ENCODE results near the gene CREB3. TPM values are rescaled to one million over a fixed set of nuclear protein-coding genes. Genes with fewer than 3 reads are reported as not detected.

CREB3 gene
- total RNA-seq, 1 experiment from 2014 or later = 29.1 TPM

DNA sequence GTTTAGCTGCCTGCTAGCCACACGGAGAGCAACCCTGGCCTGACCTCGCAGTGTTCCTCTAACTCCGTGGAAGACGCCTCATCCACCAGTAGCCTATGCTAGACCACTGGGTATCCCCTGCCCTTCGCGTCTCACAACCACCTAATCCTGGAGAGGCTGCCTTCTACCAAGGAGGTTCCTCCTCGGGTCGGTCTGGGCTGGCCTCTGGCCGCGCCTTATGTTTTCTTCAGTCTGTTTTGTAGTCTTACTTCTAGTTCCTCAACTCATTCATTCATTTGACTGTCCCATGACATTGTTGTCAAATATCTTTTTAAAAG lies 41.2 kb upstream of the CREB3 start:
- peak overlapping the region; percentile 77 for H3K4me3 ChIP-seq (ENCODE audit: low read depth, low read length, poor library complexity, severe bottlenecking)
- BruUV-seq (replicated peaks) = no TSS peak
- ChIA-PET POLR2A (ENCODE audit: low non-redundant PET) (interaction anchor here (0.5 to 0.8 kb wide), 4 partner anchors 78 to 952 kb away, joined by 3 to 7 read pairs (median 4); no protein-coding TSS in a partner anchor), CTCF (interaction anchor here (0.7 kb wide), 1 partner anchor 88 kb away, joined by 4 read pairs; no protein-coding TSS in a partner anchor)
- TF ChIP-seq, protein P1, sequence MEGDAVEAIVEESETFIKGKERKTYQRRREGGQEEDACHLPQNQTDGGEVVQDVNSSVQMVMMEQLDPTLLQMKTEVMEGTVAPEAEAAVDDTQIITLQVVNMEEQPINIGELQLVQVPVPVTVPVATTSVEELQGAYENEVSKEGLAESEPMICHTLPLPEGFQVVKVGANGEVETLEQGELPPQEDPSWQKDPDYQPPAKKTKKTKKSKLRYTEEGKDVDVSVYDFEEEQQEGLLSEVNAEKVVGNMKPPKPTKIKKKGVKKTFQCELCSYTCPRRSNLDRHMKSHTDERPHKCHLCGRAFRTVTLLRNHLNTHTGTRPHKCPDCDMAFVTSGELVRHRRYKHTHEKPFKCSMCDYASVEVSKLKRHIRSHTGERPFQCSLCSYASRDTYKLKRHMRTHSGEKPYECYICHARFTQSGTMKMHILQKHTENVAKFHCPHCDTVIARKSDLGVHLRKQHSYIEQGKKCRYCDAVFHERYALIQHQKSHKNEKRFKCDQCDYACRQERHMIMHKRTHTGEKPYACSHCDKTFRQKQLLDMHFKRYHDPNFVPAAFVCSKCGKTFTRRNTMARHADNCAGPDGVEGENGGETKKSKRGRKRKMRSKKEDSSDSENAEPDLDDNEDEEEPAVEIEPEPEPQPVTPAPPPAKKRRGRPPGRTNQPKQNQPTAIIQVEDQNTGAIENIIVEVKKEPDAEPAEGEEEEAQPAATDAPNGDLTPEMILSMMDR (conservative IDR thresholded peaks at IDR 0.05; ENCODE audit: low read depth, low read length) = no peak
- no peak for TF ChIP-seq EZH2 (IDR thresholded peaks at IDR 0.05; ENCODE audit: borderline replicate concordance, low read depth, low read length, poor library complexity, severe bottlenecking)
- no peaks in the 10 kb centered on the region for H3K9me3 ChIP-seq (ENCODE audit: low read depth, low read length, poor library complexity, severe bottlenecking)
- H3K27me3 ChIP-seq (replicated peaks; ENCODE audit: insufficient read depth, low read depth, low read length, poor library complexity) = no peaks in the 10 kb centered on the region
- DNase-seq (ENCODE audit: low spot score) = no peak
- peaks cover 25% of the 10 kb centered on the region for H3K4me1 ChIP-seq (ENCODE audit: insufficient read depth, low read length, poor library complexity, severe bottlenecking)
- H3K27ac ChIP-seq (ENCODE audit: low read depth, low read length, poor library complexity, severe bottlenecking) = peak overlapping the region; percentile 92
- peaks cover 4% of the 10 kb centered on the region for H3K36me3 ChIP-seq (ENCODE audit: insufficient read depth, low read length, poor library complexity, severe bottlenecking)
- intact Hi-C loops (cut with micrococcal nuclease; ENCODE audit: unreplicated experiment) = no loop called here

DNA sequence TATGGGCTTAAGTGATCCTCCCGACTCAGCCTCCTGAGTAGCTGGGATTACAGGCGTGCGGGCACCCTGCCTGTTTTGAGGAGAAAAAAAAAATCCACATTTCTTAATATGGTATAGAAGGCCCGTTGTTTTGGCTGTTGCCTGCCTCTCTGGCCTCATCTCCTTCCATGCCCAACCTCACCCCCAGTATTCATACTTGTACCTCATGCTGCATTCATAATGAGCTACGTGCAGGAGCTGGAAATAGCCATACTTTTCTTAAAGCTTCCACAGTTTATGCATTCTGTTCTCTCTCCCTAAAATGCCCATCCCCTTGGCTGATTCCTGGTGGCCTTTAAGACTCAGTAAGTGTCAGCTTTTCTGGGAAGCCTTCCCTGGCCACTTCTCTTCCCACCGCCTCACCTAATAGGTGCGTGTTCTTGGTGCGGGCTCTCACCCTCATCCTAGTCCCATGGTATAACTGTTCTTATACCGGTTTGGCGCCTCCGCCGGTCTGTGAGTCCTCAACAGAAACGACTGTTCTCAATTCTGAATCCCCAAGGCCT lies 40.6 kb upstream of the CREB3 start:
- no peak overlapping the region for H3K4me3 ChIP-seq (ENCODE audit: low read depth, low read length, poor library complexity, severe bottlenecking)

GRCh38 chr9:35695943-35696401 lies 36.5 kb upstream of the CREB3 start:
- Histone ChIP-seq H3K4me3 (ENCODE audit: low read depth, low read length, poor library complexity, severe bottlenecking) (no peak overlapping the region), H3K9me3 (ENCODE audit: low read depth, low read length, poor library complexity, severe bottlenecking) (no peaks in the 10 kb centered on the region), H3K4me1 (ENCODE audit: insufficient read depth, low read length, poor library complexity, severe bottlenecking) (no peaks in the 10 kb centered on the region), H3K27ac (ENCODE audit: low read depth, low read length, poor library complexity, severe bottlenecking) (no peak overlapping the region), H3K27me3 (replicated peaks; ENCODE audit: insufficient read depth, low read depth, low read length, poor library complexity) (no peaks in the 10 kb centered on the region), H3K36me3 (ENCODE audit: insufficient read depth, low read length, poor library complexity, severe bottlenecking) (peaks cover 44% of the 10 kb centered on the region)
- TF ChIP-seq EZH2 (IDR thresholded peaks at IDR 0.05; ENCODE audit: borderline replicate concordance, low read depth, low read length, poor library complexity, severe bottlenecking) = no peak
- TF ChIP-seq, protein P1 (conservative IDR thresholded peaks at IDR 0.05; ENCODE audit: low read depth, low read length) = no peak
- ChIA-PET POLR2A (ENCODE audit: low non-redundant PET) (no interaction called here), CTCF (interaction anchor here (0.7 to 1.5 kb wide), 8 partner anchors 8 to 660 kb away, joined by 3 to 8 read pairs (median 6); partner anchors contain the start of genes ARHGEF39, CCDC107, CREB3 and RMRP)
- intact Hi-C loops (cut with micrococcal nuclease; ENCODE audit: unreplicated experiment) = no loop called here
- DNase-seq (ENCODE audit: low spot score) = no peak
- BruUV-seq (replicated peaks) = no TSS peak

More for the DNA sequence above, 40.6 kb upstream of the CREB3 start:
- H3K4me1 ChIP-seq (ENCODE audit: insufficient read depth, low read length, poor library complexity, severe bottlenecking) = peaks cover 25% of the 10 kb centered on the region
- TF ChIP-seq EZH2 (IDR thresholded peaks at IDR 0.05; ENCODE audit: borderline replicate concordance, low read depth, low read length, poor library complexity, severe bottlenecking) = no peak
- TF ChIP-seq, protein P1 (conservative IDR thresholded peaks at IDR 0.05; ENCODE audit: low read depth, low read length) = no peak
- no peaks in the 10 kb centered on the region for H3K27me3 ChIP-seq (replicated peaks; ENCODE audit: insufficient read depth, low read depth, low read length, poor library complexity)
- H3K9me3 ChIP-seq (ENCODE audit: low read depth, low read length, poor library complexity, severe bottlenecking) = no peaks in the 10 kb centered on the region
- peak overlapping the region; percentile 92 for H3K27ac ChIP-seq (ENCODE audit: low read depth, low read length, poor library complexity, severe bottlenecking)
- peaks cover 4% of the 10 kb centered on the region for H3K36me3 ChIP-seq (ENCODE audit: insufficient read depth, low read length, poor library complexity, severe bottlenecking)
- ChIA-PET POLR2A (ENCODE audit: low non-redundant PET) (interaction anchor here (0.6 kb wide), 1 partner anchor 68 kb away, joined by 7 read pairs; no protein-coding TSS in a partner anchor), CTCF (interaction anchor here (0.6 to 0.7 kb wide), 2 partner anchors 57 to 88 kb away, joined by 3 to 4 read pairs; partner anchors contain the start of genes GBA2 and RGP1)
- no TSS peak for BruUV-seq (replicated peaks)
- no peak for DNase-seq (ENCODE audit: low spot score)
- intact Hi-C loops (cut with micrococcal nuclease; ENCODE audit: unreplicated experiment) = no loop called here
